K562 (cell line): Measurements from ENCODE around the gene PDZK1IP1. TPM values are rescaled to one million over a fixed set of nuclear protein-coding genes. Genes with fewer than 3 reads are reported as not detected.
A peak's percentile ranks its signal among the peaks of the same experiment; 100 is the strongest.

Experiments used
- CC2D1A ChIP-seq: fragments of 450-650 bp; IDR thresholded peaks from 2 replicates; pipeline ENCODE4 v1.6.1; 2017; ENCODE audit warnings: mild to moderate bottlenecking
- CEBPG ChIP-seq, 3 experiments: fragments of 200-800 bp in 1 of 3; sonication (Bioruptor generic) in 1 of 3; sonication (generic) in 1 of 3; formaldehyde crosslinking in 1 of 3; IDR thresholded peaks in 2 of 3; conservative IDR thresholded peaks in 1 of 3; 2 replicates each; pipeline versions ENCODE4 v1.6.1 to v1.8.0; 2016 to 2022; ENCODE audit warnings: missing compliant biosample characterization in 2 of 3, missing genetic modification characterization in 2 of 3, mild to moderate bottlenecking in 1 of 3, missing genetic modification reagents in 1 of 3
- CREBBP ChIP-seq: IDR thresholded peaks from one replicate; pipeline ENCODE4 v1.6.1; 2012; ENCODE audit warnings: low read depth, mild to moderate bottlenecking, control low read depth, inconsistent platforms, low read length
- DPF2 ChIP-seq: fragments of 450-650 bp; IDR thresholded peaks from 2 replicates; pipeline ENCODE4 v1.6.1; 2016
- HCFC1 ChIP-seq: IDR thresholded peaks from 2 replicates; pipeline ENCODE4 v1.6.1; 2012; ENCODE audit warnings: low read depth, low read length, improper control_type of control experiment
- HDAC1 ChIP-seq, 2 experiments: fragments of 450-650 bp; IDR thresholded peaks; 2 replicates each; pipeline ENCODE4 v1.6.1; 2016 to 2017; ENCODE audit warnings: inconsistent platforms in 1 of 2, mild to moderate bottlenecking in 1 of 2, moderate library complexity in 1 of 2
- HMG20B ChIP-seq: fragments of 250-450 bp; sonication (Bioruptor Pico); IDR thresholded peaks from 2 replicates; pipeline ENCODE4 v1.5.0; 2021; ENCODE audit warnings: mild to moderate bottlenecking
- LCOR ChIP-seq: sonication (generic); formaldehyde crosslinking; IDR thresholded peaks from 2 replicates; pipeline ENCODE4 v1.8.0; 2022; ENCODE audit warnings: mild to moderate bottlenecking, missing genetic modification reagents
- MAFG ChIP-seq: fragments of 450-650 bp; conservative IDR thresholded peaks from 2 replicates; pipeline ENCODE4 v1.6.1; 2016; ENCODE audit warnings: missing genetic modification characterization, missing compliant biosample characterization
- MTA3 ChIP-seq: fragments of 450-650 bp; formaldehyde crosslinking; IDR thresholded peaks from 2 replicates; pipeline ENCODE4 v1.6.1; 2017; ENCODE audit warnings: mild to moderate bottlenecking, borderline replicate concordance
- MXD1 ChIP-seq: fragments of 250-450 bp; sonication (Bioruptor Pico); IDR thresholded peaks from 2 replicates; pipeline ENCODE4 v1.8.0; 2021; ENCODE audit warnings: borderline replicate concordance, mild to moderate bottlenecking, moderate library complexity; ENCODE audit not compliant: poor library complexity, severe bottlenecking
- PHB ChIP-seq: fragments of 250-450 bp; sonication (Bioruptor Pico); IDR thresholded peaks from 2 replicates; pipeline ENCODE4 v1.5.0; 2021
- PHF8 ChIP-seq: fragments of 200-600 bp; sonication (generic); IDR thresholded peaks from 2 replicates; pipeline ENCODE4 v1.6.1; 2012; ENCODE audit warnings: mixed run types, mild to moderate bottlenecking, inconsistent platforms, low read length, moderate library complexity, borderline replicate concordance
- SMARCC2 ChIP-seq: fragments of 450-650 bp; IDR thresholded peaks from 2 replicates; pipeline ENCODE4 v1.6.1; 2017; ENCODE audit warnings: antibody characterized with exemption, moderate library complexity, mild to moderate bottlenecking, low read depth
- TCF15 ChIP-seq: fragments of 250-450 bp; sonication (Bioruptor Pico); IDR thresholded peaks from 2 replicates; pipeline ENCODE4 v1.8.0; 2022; ENCODE audit warnings: moderate library complexity, mild to moderate bottlenecking, inconsistent platforms
- THRAP3 ChIP-seq: fragments of 450-650 bp; IDR thresholded peaks from 2 replicates; pipeline ENCODE4 v1.6.1; 2016; ENCODE audit warnings: mild to moderate bottlenecking, inconsistent platforms, borderline replicate concordance
- XRCC3 ChIP-seq: fragments of 450-650 bp; IDR thresholded peaks from 2 replicates; pipeline ENCODE4 v1.6.1; 2017; ENCODE audit warnings: mild to moderate bottlenecking, moderate library complexity
- YY1 ChIP-seq, 3 experiments: IDR thresholded peaks; 2 replicates each; pipeline ENCODE4 v1.6.1; 2011; ENCODE audit warnings: low read length in 2 of 3, mild to moderate bottlenecking in 2 of 3, moderate library complexity in 2 of 3, borderline replicate concordance in 1 of 3, control low read depth in 1 of 3, low read depth in 1 of 3; ENCODE audit not compliant: insufficient read depth in 3 of 3, insufficient replicate concordance in 2 of 3, control insufficient read depth in 1 of 3, insufficient read length in 1 of 3; ENCODE audit errors: extremely low read depth in 1 of 3
- ZBTB8A ChIP-seq: fragments of 450-650 bp; IDR thresholded peaks from 2 replicates; pipeline ENCODE4 v1.6.1; 2018; ENCODE audit warnings: mild to moderate bottlenecking, moderate library complexity; ENCODE audit not compliant: partially characterized antibody
- ZFP30 ChIP-seq: fragments of 250-450 bp; sonication (Bioruptor Pico); IDR thresholded peaks from 2 replicates; pipeline ENCODE4 v1.8.0; 2022; ENCODE audit warnings: moderate library complexity, mild to moderate bottlenecking, inconsistent platforms, borderline replicate concordance
- ZNF511 ChIP-seq: sonication (generic); formaldehyde crosslinking; IDR thresholded peaks from 2 replicates; pipeline ENCODE4 v1.8.0; 2022; ENCODE audit warnings: mild to moderate bottlenecking, missing genetic modification reagents
- ZNF57 ChIP-seq: fragments of 450-650 bp; formaldehyde crosslinking; IDR thresholded peaks from 2 replicates; pipeline ENCODE4 v1.4.0; 2020; ENCODE audit warnings: mild to moderate bottlenecking, moderate library complexity
- ZNF707 ChIP-seq: fragments of 250-450 bp; sonication (Bioruptor Pico); conservative IDR thresholded peaks from 2 replicates; pipeline ENCODE4 v1.8.0; 2022; ENCODE audit warnings: inconsistent platforms, mild to moderate bottlenecking, moderate library complexity
- polyA plus RNA-seq, 8 experiments: library from polyadenylated mRNA; depleted of rRNA in 4 of 8; stranded (reverse) in 5 of 8; unstranded in 3 of 8; fragments of >200 nt; fragmentation: Nextera tagmentation in 2 of 8; fragmentation: Illumina TruSeq in 1 of 8; extraction: Ambion mirVana in 2 of 8; extraction: Trizol in 1 of 8; gene quantifications; 2 replicates each; pipeline versions ENCODE4 v1.2.1 to v1.2.3, GENCODE V29; 2011 to 2014; ENCODE audit warnings: inconsistent platforms in 1 of 8, missing spikeins in 1 of 8
- total RNA-seq, 7 experiments: library from RNA; depleted of rRNA in 6 of 7; stranded (reverse); fragments of >200 nt in 6 of 7; fragmentation: Illumina TruSeq in 2 of 7; extraction: Trizol in 2 of 7; gene quantifications; 2 replicates each; pipeline versions ENCODE4 v1.2.1 to v1.2.3, GENCODE V29; 2011 to 2021; ENCODE audit warnings: low replicate concordance in 1 of 7
- TF ChIP-seq, protein P1 (sequence below): fragments of 250-450 bp; sonication (Bioruptor Pico); IDR thresholded peaks from 2 replicates; pipeline ENCODE4 v1.8.0; 2022; ENCODE audit warnings: inconsistent platforms, mild to moderate bottlenecking, moderate library complexity, borderline replicate concordance

PDZK1IP1 gene
- total and polyA plus RNA-seq, 9 of the 15 experiments (the other 6 are each of a cell fraction or from before 2014, with no cell fraction given) = 0.17 to 0.68 (median 0.53) TPM; not detected in 2

DNA sequence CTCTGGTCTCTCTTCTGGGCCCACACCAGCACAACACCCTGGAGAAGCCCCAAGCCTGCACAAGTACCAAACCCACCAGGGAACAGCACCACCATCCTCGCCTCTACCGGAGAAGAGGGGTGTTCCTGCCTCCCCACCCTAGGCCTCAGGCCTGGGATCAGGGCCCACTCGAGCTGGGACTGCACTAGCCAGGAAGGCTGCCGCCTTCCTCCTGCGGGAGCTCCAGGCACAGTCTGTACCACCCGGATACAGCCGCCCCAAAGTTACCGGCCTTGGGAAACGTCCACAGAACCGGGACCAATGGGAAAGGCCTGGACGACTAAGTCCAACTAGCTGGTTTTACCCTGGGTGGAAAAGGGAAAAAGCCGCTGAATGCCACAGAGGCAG lies 38.8 kb upstream of the PDZK1IP1 start (continued):
- no peak for TF ChIP-seq YY1 (IDR thresholded peaks at IDR 0.05; ENCODE audit: borderline replicate concordance in 1 of 3, control insufficient read depth in 1 of 3, extremely low read depth in 1 of 3, insufficient read depth in 3 of 3, insufficient read length in 1 of 3, insufficient replicate concordance in 2 of 3, low read depth in 1 of 3, low read length in 2 of 3)
- TF ChIP-seq ZNF57 = 0 out of 2 replicates have a peak, but pooled peaks have one; percentile 24
- TF ChIP-seq ZNF707 = no peak
- no peak for TF ChIP-seq HMG20B (CRISPR knock-in tag)
- TF ChIP-seq THRAP3 = no peak
- no peak for TF ChIP-seq SMARCC2
- no peak for TF ChIP-seq LCOR (CRISPR knock-in tag)
- peak; percentile 68; the same call in 1 of the 2 replicates for TF ChIP-seq PHB
- no peak for TF ChIP-seq MAFG (tag)
- TF ChIP-seq MTA3 = peak; percentile 49; the same call in 1 of the 2 replicates
- TF ChIP-seq ZFP30 (CRISPR knock-in tag) = no peak
- no peak for TF ChIP-seq CC2D1A
- TF ChIP-seq TCF15 (CRISPR knock-in tag) = no peak
- no peak for TF ChIP-seq XRCC3
- no peak for TF ChIP-seq ZBTB8A
- peak; percentile 30; the same call in 1 of the 2 replicates for TF ChIP-seq PHF8
- no peak for TF ChIP-seq HDAC1 (IDR thresholded peaks at IDR 0.05)
- TF ChIP-seq, protein P1, sequence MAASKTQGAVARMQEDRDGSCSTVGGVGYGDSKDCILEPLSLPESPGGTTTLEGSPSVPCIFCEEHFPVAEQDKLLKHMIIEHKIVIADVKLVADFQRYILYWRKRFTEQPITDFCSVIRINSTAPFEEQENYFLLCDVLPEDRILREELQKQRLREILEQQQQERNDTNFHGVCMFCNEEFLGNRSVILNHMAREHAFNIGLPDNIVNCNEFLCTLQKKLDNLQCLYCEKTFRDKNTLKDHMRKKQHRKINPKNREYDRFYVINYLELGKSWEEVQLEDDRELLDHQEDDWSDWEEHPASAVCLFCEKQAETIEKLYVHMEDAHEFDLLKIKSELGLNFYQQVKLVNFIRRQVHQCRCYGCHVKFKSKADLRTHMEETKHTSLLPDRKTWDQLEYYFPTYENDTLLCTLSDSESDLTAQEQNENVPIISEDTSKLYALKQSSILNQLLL (CRISPR knock-in tag) = no peak
- no peak for TF ChIP-seq CREBBP
- TF ChIP-seq HCFC1 = no peak
- TF ChIP-seq DPF2 = no peak
- 0 out of 2 replicates have a peak, but pooled peaks have one; percentile 22 for TF ChIP-seq ZNF511 (CRISPR knock-in tag)
- TF ChIP-seq MXD1 (CRISPR knock-in tag) = no peak
- no peak for TF ChIP-seq CEBPG (CRISPR knock-in tag; IDR thresholded peaks at IDR 0.05)
- no peak for TF ChIP-seq CEBPG (tag; conservative IDR thresholded peaks at IDR 0.05 in 1 of 2, IDR thresholded peaks at IDR 0.05 in 1 of 2)
